Esophagus (tissue), 2 donors: Measurements from ENCODE around the gene MAP3K14. TPM values are rescaled to one million over a fixed set of nuclear protein-coding genes. Genes with fewer than 3 reads are reported as not detected.

Experiments used
- H3K27ac ChIP-seq, 2 donors: one replicate each; pipeline ENCODE4 v1.5.1; 2013; ENCODE audit warnings: low read depth in 2 of 2, mild to moderate bottlenecking in 2 of 2, inconsistent platforms in 1 of 2, low read length in 1 of 2, moderate library complexity in 1 of 2
- H3K27me3 ChIP-seq, 2 donors: one replicate each; pipeline ENCODE4 v1.6.1; 2013; ENCODE audit warnings: low read length in 2 of 2, control low read depth in 1 of 2, mild to moderate bottlenecking in 1 of 2; ENCODE audit not compliant: insufficient read depth in 2 of 2, control insufficient read depth in 1 of 2
- H3K36me3 ChIP-seq, 2 donors: one replicate each; pipeline ENCODE4 v1.6.1; 2013; ENCODE audit warnings: low read length in 1 of 2; ENCODE audit not compliant: control insufficient read depth in 2 of 2, insufficient read depth in 2 of 2
- H3K4me1 ChIP-seq, 2 donors: one replicate each; pipeline ENCODE4 v1.6.1; 2013; ENCODE audit warnings: low read length in 1 of 2; ENCODE audit not compliant: control insufficient read depth in 2 of 2, insufficient read depth in 2 of 2
- H3K4me3 ChIP-seq, 2 donors: one replicate each; pipeline ENCODE4 v1.5.1; 2013; ENCODE audit warnings: low read length in 2 of 2, mild to moderate bottlenecking in 2 of 2, low read depth in 1 of 2, moderate library complexity in 1 of 2
- H3K9me3 ChIP-seq, 2 donors: one replicate each; pipeline ENCODE4 v1.6.1; 2013; ENCODE audit warnings: mild to moderate bottlenecking in 2 of 2, low read depth in 1 of 2, low read length in 1 of 2, moderate library complexity in 1 of 2; ENCODE audit not compliant: control insufficient read depth in 2 of 2, insufficient read depth in 1 of 2
- WGBS, 2 donors: extraction: QIAGEN DNeasy Blood & Tissue Kit; methylation state at CpG; one replicate each; pipeline ENCODE4 v1.1.7; 2013; 5-methylcytosine and 5-hydroxymethylcytosine counted together
- polyA plus RNA-seq, 2 donors: library from polyadenylated mRNA; stranded (reverse); fragments of 200-250 nt; gene quantifications; one replicate each; pipeline ENCODE4 v1.2.3, GENCODE V29; 2013
- donor health status: healthy with polysubstance abuse.
- donor health status: Bipolar disorder and iron deficiency.

Gene MAP3K14
- polyA plus RNA-seq, 2 donors = 8.0 to 9.2 TPM

DNA sequence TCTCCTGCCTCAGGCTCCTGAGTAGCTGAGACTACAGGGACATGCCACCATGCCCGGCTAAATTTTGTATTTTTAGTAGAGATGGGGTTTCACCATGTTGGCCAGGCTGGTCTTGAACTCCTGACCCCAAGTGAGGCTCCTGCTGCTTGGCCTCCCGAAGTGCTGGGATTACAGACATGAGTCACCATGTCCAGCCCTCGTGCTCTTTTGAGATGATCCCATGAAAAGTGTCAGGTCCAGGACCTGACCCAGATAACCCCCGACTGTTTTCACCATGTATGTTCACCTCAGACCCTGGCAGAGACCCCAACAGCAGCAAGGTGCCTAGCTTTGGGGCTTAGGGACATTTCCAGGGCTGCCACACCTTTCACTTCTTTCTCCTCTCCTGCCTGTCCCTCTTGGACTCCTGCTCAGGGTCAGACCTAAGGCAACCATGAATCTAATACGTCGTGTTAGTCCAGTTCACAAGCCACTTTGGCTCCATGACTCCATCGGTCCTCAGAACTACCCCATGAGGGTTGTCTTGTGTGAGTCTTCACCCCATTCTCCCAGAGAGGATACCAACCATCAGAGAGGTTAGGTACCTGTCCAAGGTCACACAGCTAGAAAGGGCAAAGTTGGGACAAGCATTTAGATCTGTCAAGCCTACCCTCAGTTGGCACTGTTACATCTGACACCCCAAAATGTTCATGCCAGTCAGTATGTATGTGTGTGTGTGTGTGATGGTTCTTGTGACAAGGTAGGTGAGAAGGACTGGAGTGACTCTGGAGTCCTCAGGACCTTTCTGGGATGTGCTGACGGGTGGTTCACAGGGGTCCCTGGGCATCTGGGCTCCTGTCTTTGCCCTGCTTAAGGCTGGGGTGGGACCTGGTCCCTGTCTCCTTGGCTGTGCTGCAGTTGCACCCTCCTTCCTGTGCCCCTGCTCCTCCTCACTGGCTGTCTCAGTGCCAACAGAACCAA lies 23.1 kb upstream of the MAP3K14 start:
- Histone ChIP-seq H3K9me3 (no peaks in the 10 kb centered on the region), H3K27ac (no peak overlapping the region), H3K4me3 (no peak overlapping the region), H3K27me3 (no peaks in the 10 kb centered on the region), H3K4me1 (peaks cover under 1 to 3% of the 10 kb centered on the region in 2 donors), H3K36me3 (no peaks in the 10 kb centered on the region)
- 80 to 89% methylated on average over 8 of the region's 8 CpGs for WGBS, 2 donors

DNA sequence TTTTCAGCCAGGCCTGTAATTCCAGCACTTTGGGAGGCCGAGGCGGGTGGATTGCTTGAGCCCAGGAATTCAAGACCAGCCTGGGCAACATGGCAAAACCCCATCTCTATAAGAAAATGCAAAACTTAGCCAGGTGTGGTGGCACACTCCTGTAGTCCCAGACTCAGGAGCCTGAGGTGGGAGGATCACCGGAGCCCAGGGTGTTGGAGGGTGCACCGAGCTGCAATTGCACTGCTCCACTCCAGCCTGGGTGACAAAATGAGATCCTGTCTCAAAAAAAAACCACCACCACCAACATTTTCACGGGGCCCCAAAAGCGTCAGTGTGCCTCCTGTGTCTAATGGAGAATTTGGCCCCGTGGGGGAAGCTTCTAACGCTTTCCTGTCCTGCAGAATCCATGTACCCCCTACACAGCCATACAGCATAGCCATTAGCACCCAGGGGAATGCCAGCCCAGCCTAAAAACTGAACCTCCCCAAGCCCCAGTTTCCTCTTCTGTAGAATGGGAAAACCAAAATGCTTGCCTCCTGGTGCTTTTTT lies 22.2 kb upstream of the MAP3K14 start:
- Histone ChIP-seq H3K27ac (no peak overlapping the region), H3K9me3 (no peaks in the 10 kb centered on the region), H3K27me3 (no peaks in the 10 kb centered on the region), H3K4me1 (peaks cover 5 to 6% of the 10 kb centered on the region in 2 donors), H3K4me3 (no peak overlapping the region), H3K36me3 (no peaks in the 10 kb centered on the region)
- WGBS, 2 donors = 90 to 94% methylated on average over 8 of the region's 8 CpGs

DNA sequence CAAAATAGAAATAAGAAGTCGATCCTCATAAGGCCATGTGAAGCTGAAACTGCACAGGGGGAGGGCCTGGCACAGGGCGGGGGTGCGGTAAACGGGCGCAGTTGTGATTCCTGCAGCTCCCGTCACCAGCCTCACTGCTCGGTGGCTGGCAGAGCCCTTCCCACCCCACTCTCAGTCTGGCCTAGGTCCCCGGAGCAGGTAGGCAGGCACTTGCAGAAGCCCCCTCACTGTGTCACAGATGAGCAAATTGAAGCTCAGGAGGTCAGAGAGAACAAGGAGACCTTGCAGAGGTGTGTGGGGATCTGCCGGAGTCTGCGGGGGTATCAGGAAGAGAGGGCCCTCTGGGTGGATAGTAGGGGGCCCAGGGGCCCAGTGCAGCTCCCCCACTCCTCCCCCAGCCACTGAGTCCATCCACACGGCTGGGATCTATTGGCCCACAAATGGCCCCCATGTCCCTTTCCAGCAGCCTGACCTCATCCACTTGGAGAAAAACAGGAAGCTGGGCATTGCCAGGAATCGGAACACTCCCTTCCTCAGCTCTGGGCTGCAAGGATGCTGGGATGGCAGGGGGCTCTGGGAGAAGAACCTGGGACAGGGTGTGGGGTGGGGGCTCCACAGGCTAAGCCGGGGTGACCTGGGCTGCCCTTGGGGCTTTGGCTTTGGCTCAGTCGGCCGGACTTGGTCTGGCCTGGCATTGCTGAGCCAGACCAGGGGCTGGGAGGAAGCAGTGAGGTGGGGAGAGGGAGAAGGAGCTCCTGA lies 21.4 kb upstream of the MAP3K14 start:
- Histone ChIP-seq H3K27ac (peak overlapping the region; percentile 24 to 34), H3K4me3 (no peak overlapping the region), H3K4me1 (peaks cover 7 to 14% of the 10 kb centered on the region in 2 donors), H3K27me3 (no peaks in the 10 kb centered on the region), H3K36me3 (no peaks in the 10 kb centered on the region), H3K9me3 (no peaks in the 10 kb centered on the region)
- 82% methylated on average over 15 of the region's 15 CpGs for WGBS, 2 donors

DNA sequence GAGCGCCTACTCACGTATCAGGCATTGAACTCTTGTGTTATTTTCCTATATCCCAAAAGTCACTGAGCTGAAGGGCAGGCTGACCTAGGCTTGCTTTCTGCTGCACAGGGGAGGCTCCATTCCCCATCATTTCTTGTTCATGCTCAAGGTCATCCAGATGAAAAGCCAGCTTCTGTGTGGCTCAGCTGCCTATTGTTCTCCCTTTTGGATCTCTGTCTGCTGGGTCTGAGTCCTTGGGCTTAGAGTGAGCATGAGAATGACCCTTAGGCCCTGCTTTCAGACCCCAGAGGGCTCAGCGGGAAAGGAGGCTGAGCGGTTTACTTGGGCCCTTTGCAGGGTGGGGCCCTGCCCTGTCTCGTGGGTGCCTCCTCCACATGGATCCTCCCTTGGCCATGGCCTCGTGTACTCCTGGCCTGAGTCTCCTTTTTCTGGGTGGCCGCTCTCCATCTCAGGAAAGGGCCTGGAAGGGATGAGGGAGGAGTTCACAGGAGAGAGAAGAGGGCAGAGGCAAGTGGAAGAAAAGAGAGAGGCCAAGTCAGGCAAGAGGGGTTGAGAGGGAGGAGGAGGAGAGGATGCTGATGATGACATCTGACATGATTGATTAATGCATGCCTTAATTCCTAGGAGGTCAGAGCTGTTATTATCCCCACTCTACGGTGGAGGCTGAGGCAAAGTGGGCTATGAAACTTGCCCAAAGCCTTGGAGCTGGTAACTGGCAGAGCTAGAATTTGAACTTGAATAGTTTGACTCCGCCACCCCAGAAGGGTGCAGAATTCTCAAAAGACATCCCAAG lies 19.8 kb upstream of the MAP3K14 start:
- Histone ChIP-seq H3K9me3 (no peaks in the 10 kb centered on the region), H3K27ac (no peak overlapping the region), H3K4me3 (no peak overlapping the region), H3K27me3 (no peaks in the 10 kb centered on the region), H3K4me1 (peaks cover 7 to 16% of the 10 kb centered on the region in 2 donors), H3K36me3 (no peaks in the 10 kb centered on the region)
- WGBS, 2 donors = 89% methylated on average over 9 of the region's 9 CpGs

DNA sequence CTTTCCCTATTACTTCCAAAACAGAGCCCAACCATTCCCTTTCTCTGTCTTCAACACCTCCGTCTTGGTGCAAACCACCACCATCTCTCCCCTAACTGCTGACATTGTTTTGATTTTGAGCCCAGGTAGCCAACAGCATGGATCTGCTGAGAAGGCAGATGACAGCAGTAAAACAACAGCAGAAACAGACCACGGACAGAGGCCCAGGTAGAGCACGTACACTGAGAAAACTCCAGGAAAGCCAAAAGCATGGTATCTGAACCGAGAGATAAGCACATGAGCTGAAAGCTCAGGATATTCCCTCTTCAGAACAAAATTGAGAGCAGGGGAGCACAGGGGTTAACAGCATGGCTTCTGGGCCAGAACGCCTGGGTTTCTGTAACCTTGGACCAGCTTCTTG lies 18.9 kb upstream of the MAP3K14 start:
- 92 to 93% methylated on average over 5 of the region's 5 CpGs for WGBS, 2 donors
- Histone ChIP-seq H3K4me3 (no peak overlapping the region), H3K27ac (no peak overlapping the region), H3K27me3 (no peaks in the 10 kb centered on the region), H3K36me3 (no peaks in the 10 kb centered on the region), H3K9me3 (no peaks in the 10 kb centered on the region), H3K4me1 (peaks cover 7 to 16% of the 10 kb centered on the region in 2 donors)

DNA sequence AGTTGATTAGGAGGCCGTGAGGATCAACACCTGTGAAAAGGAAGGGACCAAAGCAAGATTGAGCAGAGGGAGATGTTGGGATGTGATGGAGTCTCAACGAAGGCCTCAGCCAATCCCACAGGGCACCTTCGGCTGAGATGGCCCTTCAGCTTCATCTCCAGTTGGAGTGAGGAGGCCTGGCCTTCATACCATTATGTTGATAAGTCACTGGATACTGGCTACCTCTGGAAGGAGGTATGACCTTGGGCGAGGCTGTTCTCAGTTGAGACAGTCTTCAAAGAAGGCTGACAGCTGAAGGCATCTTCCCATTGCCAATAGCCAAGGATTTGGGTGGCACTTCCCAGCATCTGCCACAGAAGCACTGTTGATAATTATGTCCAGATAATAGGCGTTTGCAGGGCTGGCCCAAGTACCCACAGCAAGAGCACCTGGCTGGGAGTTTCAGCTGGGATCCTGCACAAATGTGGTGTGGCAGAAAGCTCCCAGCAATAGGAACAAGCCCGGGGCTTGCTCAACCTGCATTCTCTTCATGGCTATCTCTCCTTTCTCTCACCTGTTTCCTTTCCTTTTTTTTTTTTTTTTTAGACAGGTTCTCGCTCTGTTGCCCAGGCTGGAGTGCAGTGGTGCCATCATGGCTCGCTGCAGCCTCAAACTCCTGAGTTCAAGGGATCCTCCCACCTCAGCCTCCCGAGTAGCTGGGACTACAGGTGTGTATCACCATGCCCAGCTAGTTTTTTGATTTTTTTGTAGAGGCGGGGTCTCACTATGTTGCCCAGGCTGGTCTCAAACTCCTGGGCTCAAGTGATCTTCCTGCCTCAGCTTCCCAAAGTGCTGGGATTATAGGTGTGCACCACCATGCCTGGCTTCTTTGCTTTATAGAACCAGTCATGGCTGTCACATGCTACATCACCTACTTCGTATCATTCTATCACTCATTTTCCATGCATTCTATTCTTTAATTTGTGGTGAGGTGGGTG lies 18.2 kb upstream of the MAP3K14 start:
- Histone ChIP-seq H3K4me3 (no peak overlapping the region), H3K9me3 (no peaks in the 10 kb centered on the region), H3K36me3 (no peaks in the 10 kb centered on the region), H3K27me3 (no peaks in the 10 kb centered on the region), H3K27ac (peak overlapping the region; percentile 2 to 50), H3K4me1 (peaks cover 7 to 16% of the 10 kb centered on the region in 2 donors)
- WGBS, 2 donors = 83 to 85% methylated on average over 11 of the region's 11 CpGs

DNA sequence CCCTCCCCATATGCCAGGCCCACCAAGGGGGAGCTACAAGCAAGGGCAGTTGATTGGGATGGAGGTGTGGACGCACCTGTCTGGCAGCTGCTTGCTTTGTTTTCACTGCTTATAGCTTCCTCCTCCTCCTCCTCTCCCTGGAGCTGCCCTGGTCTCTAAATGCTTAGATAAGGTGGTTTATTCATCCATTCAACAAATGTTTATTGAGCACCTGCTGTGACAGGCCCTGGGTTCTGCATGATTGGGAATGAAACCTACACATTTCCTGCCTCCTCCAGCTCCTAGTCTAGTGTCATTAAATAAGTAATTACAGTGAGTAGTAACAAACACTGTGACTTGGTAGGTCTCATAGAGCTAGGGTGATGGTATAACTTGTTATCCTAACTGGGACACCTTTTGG lies 17.4 kb upstream of the MAP3K14 start:
- no peaks in the 10 kb centered on the region for H3K9me3 ChIP-seq
- peak overlapping the region; percentile 2 to 69 for H3K27ac ChIP-seq
- WGBS, 2 donors = 25 to 47% methylated on average over 1 of the region's 1 CpG

DNA sequence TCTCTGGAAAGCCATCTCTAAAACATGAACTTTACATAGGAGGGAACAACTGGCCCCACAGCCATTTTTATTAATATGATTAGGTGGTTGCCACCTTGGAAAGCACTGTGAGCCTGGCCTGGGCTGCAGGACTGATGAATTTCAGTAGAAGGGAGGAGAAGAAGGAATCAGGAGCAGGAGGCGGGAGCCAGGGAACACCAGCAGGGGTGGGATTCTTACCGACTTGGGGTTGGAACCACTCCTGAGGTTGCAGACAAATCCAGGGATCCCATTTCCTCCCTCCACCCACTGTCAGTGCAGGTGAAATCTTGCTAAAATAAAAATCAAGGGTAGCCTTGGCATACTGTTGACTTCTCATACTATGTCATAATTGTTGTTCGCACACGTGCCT lies 16.9 kb upstream of the MAP3K14 start:
- Histone ChIP-seq H3K27ac (peak overlapping the region in 1 of 2 donors; percentile 69), H3K4me1 (peaks cover 7 to 16% of the 10 kb centered on the region in 2 donors), H3K27me3 (no peaks in the 10 kb centered on the region), H3K36me3 (no peaks in the 10 kb centered on the region), H3K4me3 (no peak overlapping the region), H3K9me3 (no peaks in the 10 kb centered on the region)
- WGBS, 2 donors = 70 to 77% methylated on average over 4 of the region's 4 CpGs

More for the DNA sequence above, 17.4 kb upstream of the MAP3K14 start:
- peaks cover 7 to 16% of the 10 kb centered on the region in 2 donors for H3K4me1 ChIP-seq
- H3K4me3 ChIP-seq = no peak overlapping the region
- no peaks in the 10 kb centered on the region for H3K27me3 ChIP-seq
- H3K36me3 ChIP-seq = no peaks in the 10 kb centered on the region
